ENCODE results near the gene CENPW. TPM values are rescaled to one million over a fixed set of nuclear protein-coding genes. Genes with fewer than 3 reads are reported as not detected.

CENPW gene
- total RNA-seq, 2 donors from 2014 or later, result 41.2 to 44.9 TPM

DNA sequence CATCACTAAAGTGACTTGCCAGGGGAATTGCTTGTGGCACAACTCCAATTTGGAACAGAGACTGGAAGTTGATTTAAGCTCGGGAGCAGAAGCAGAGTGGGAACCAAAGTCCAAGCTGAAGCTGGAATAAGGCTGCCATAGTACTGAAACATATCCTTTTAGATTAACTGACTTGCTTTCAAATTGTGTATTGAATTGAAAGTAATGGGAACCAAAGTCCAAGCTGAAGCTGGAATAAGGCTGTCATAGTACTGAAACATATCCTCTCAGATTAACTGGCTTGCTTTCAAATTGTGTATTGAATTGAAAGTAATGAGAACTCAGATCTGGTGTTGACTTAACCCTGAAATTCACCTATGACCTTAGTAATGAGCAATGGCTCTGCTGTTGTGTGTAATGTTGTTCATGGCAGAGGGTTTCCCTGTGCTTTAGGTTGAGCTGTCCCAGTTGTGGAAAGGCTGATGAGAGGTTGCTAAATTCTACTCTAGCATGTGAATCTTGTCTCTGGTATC, 40.2 kb downstream of the CENPW start:
- H3K27ac Mint-ChIP-seq, result no peak overlapping the region
- DNase-seq, result no peak
- no peak for ATAC-seq (replicated peaks in 1 of 2)
- H3K4me1 Mint-ChIP-seq (ENCODE audit: low read depth), result no peaks in the 10 kb centered on the region
- H3K9me3 Mint-ChIP-seq, result peaks cover 11 to 17% of the 10 kb centered on the region in 2 donors
- H3K36me3 Mint-ChIP-seq (ENCODE audit: insufficient read depth in 2 of 2), result peaks cover 0 to 2% of the 10 kb centered on the region in 2 donors
- no peak overlapping the region for H3K4me3 Mint-ChIP-seq
- no peaks in the 10 kb centered on the region for H3K27me3 Mint-ChIP-seq (ENCODE audit: low read depth)

DNA sequence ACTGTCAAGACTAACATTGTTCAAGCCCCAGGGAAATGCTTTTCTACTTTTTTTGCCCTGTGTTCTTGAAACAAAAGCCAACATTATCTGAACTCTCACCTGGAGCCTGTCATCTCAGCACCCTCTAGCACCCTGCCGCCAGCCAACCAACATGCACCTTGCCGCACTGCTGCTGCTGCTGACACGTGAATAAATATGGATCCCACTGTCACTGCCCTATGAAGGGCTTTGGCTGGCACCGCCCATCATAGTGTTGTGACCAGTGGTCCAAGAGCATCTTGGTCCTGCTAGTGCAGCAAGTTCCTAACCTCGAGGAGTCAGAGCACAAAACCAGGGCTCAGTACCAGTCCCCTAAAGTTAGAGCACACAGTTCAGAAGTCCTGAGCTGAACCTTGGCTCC, 41.6 kb downstream of the CENPW start:
- H3K9me3 Mint-ChIP-seq, result peaks cover 11 to 17% of the 10 kb centered on the region in 2 donors

DNA sequence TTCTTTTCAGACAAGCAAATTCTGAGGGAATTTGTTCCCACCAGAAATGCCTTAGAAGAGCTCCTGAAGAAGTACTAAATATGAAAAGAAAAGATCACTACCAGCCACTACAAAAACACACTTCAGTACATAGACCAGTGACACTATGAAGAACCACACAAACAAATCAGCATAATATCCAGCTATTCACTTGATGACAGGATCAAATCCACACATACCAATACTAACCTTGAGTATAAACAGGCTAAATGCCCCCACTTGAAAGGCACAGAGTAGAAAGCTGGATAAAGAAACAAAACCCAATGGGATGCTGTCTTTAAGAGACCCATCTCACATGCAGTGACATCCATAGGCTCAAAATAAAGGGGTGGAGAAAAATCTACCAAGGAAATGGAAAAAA, 43.3 kb downstream of the CENPW start:
- Mint-ChIP-seq H3K4me1 (ENCODE audit: low read depth) (no peaks in the 10 kb centered on the region), H3K9me3 (peaks cover 11 to 17% of the 10 kb centered on the region in 2 donors), H3K27ac (no peak overlapping the region), H3K36me3 (ENCODE audit: insufficient read depth in 2 of 2) (peaks cover 0 to 2% of the 10 kb centered on the region in 2 donors), H3K27me3 (ENCODE audit: low read depth) (no peaks in the 10 kb centered on the region), H3K4me3 (no peak overlapping the region)
- ATAC-seq (replicated peaks in 1 of 2), result no peak
- no peak for DNase-seq

More for the DNA sequence above, 41.6 kb downstream of the CENPW start:
- DNase-seq (no peak), ATAC-seq (replicated peaks in 1 of 2) (no peak)
- H3K4me1 Mint-ChIP-seq (ENCODE audit: low read depth), result no peaks in the 10 kb centered on the region
- no peak overlapping the region for H3K27ac Mint-ChIP-seq
- H3K36me3 Mint-ChIP-seq (ENCODE audit: insufficient read depth in 2 of 2), result peaks cover 0 to 2% of the 10 kb centered on the region in 2 donors
- H3K4me3 Mint-ChIP-seq, result no peak overlapping the region
- no peaks in the 10 kb centered on the region for H3K27me3 Mint-ChIP-seq (ENCODE audit: low read depth)

DNA sequence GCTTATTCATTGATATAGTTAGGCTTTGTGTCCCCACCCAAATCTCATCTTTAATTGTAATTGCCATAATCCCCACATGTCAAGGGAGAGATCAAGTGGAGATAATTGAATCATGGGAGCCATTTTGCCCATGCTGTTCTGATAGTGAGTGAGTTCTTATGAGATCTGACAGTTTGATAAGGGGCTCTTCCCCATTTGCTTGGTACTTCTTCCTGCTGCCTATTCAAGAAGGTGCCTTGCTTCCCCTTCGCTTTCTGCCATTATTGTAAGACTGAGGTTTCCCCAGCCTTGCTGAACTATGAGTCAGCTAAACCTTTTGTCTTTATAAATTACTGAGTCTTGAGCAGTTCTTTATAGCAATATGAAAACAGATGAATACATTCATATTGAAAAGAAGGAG, 45.6 kb downstream of the CENPW start:
- H3K36me3 Mint-ChIP-seq (ENCODE audit: insufficient read depth in 2 of 2), result peaks cover 0 to 2% of the 10 kb centered on the region in 2 donors
- peaks cover 11 to 17% of the 10 kb centered on the region in 2 donors for H3K9me3 Mint-ChIP-seq
- no peaks in the 10 kb centered on the region for H3K4me1 Mint-ChIP-seq (ENCODE audit: low read depth)
- DNase-seq (no peak), ATAC-seq (replicated peaks in 1 of 2) (no peak)
- H3K27me3 Mint-ChIP-seq (ENCODE audit: low read depth), result no peaks in the 10 kb centered on the region
- H3K4me3 Mint-ChIP-seq, result no peak overlapping the region
- H3K27ac Mint-ChIP-seq, result no peak overlapping the region

DNA sequence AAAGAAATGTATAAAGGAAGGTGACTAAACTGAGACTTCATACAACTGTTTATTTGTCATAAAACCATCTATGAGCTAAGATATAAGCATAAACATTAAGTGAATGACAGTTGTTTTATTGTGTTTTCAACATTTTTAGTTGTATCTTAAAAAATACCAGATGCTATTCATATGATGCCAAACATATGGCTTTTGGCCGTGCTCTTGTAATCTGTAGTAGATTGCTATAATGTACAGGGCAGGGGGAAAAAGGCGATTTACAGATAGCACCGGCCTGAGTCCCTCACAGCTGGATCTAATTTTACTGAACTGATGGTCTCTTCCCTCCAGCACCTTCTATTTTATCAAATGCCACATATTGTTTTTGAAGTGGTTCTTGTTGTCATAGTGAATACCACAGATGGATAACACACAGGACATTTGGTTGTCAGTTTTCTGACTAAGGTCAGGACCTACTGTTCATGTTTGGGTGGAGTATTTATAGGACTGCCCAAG, 48.2 kb downstream of the CENPW start:
- Mint-ChIP-seq H3K36me3 (ENCODE audit: insufficient read depth in 2 of 2) (peaks cover 0 to 2% of the 10 kb centered on the region in 2 donors), H3K27me3 (ENCODE audit: low read depth) (no peaks in the 10 kb centered on the region), H3K4me3 (no peak overlapping the region), H3K9me3 (peaks cover 3 to 10% of the 10 kb centered on the region in 2 donors), H3K27ac (no peak overlapping the region), H3K4me1 (ENCODE audit: low read depth) (no peaks in the 10 kb centered on the region)
- DNase-seq (no peak), ATAC-seq (replicated peaks in 1 of 2) (no peak)

DNA sequence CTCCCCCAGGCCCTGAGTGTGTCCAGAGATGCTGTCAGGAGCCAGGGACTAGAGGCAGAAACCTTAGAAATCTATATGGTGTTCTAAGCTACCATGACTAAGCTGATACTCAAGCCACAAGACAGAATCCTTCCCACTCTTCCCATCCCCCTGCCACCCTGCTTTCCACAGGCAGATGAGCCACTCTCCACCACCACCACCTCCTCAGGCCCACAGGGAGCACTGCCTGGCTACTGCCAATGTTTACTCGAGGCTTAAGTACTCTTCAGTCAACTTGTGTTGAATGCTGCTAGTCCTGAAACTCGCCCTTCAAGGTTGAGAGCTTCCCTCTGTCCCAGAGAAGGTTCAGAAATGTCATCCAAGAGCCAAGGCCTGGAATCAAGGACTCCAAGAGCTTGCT, 56.2 kb downstream of the CENPW start:
- H3K27ac Mint-ChIP-seq, result no peak overlapping the region
- H3K4me1 Mint-ChIP-seq (ENCODE audit: low read depth), result no peaks in the 10 kb centered on the region
- H3K9me3 Mint-ChIP-seq, result peaks cover 0 to 2% of the 10 kb centered on the region in 2 donors
- DNase-seq (no peak), ATAC-seq (replicated peaks in 1 of 2) (no peak)
- no peaks in the 10 kb centered on the region for H3K36me3 Mint-ChIP-seq (ENCODE audit: insufficient read depth in 2 of 2)
- no peak overlapping the region for H3K4me3 Mint-ChIP-seq
- H3K27me3 Mint-ChIP-seq (ENCODE audit: low read depth), result no peaks in the 10 kb centered on the region
